Activated naive CD8-positive, alpha-beta T cell treated with anti-CD3 and anti-CD28 coated beads, Interleukin-2, amount 50 U/mL, for 24 hours (primary cell): ENCODE measurements around the gene STOML3.

Experiments
- ATAC-seq: fragments of 150-1000 bp; cut with Tn5 transposase; one replicate; pipeline ENCODE4 v1.10.0; 2021
- DNase-seq: peaks from one replicate; pipeline ENCODE4 v3.0.0; 2021
- H3K27ac Mint-ChIP-seq: one replicate; pipeline ENCODE4 v1.8.0; 2021; ENCODE audit warnings: mild to moderate bottlenecking, mixed read lengths
- H3K27me3 Mint-ChIP-seq: one replicate; pipeline ENCODE4 v1.8.0; 2021; ENCODE audit warnings: mixed read lengths
- H3K36me3 Mint-ChIP-seq: one replicate; pipeline ENCODE4 v1.8.0; 2021; ENCODE audit warnings: low read depth, mixed read lengths
- H3K4me1 Mint-ChIP-seq: one replicate; pipeline ENCODE4 v1.8.0; 2021; ENCODE audit warnings: mixed read lengths
- H3K4me3 Mint-ChIP-seq: one replicate; pipeline ENCODE4 v1.8.0; 2021; ENCODE audit warnings: mild to moderate bottlenecking, moderate library complexity, mixed read lengths
- H3K9me3 Mint-ChIP-seq: one replicate; pipeline ENCODE4 v1.8.0; 2021; ENCODE audit warnings: mixed read lengths

The STOML3 gene

GRCh38 chr13:38990693-38991092 is at the start of gene STOML3:
STOML3 (minus strand) TSS chr13:38990831; CDS start chr13:38990721, 110 bp downstream.
- no peak for ATAC-seq

GRCh38 chr13:39040206-39040605 is 49.6 kb upstream of the STOML3 start:
- peaks cover 35% of the 10 kb centered on the region for H3K36me3 Mint-ChIP-seq
- no peaks in the 10 kb centered on the region for H3K27me3 Mint-ChIP-seq
- H3K4me1 Mint-ChIP-seq = peaks cover 45% of the 10 kb centered on the region
- H3K9me3 Mint-ChIP-seq = no peaks in the 10 kb centered on the region
- peak overlapping the region; percentile 91 for H3K4me3 Mint-ChIP-seq
- no peak for DNase-seq
- no peak for ATAC-seq
- peak overlapping the region; percentile 46 for H3K27ac Mint-ChIP-seq

More at GRCh38 chr13:38990693-38991092, at the start of gene STOML3:
- DNase-seq = no peak
- peaks cover 3% of the 10 kb centered on the region for H3K27me3 Mint-ChIP-seq
- H3K9me3 Mint-ChIP-seq = no peaks in the 10 kb centered on the region
- peaks cover 2% of the 10 kb centered on the region for H3K4me1 Mint-ChIP-seq
- no peaks in the 10 kb centered on the region for H3K36me3 Mint-ChIP-seq
- no peak within 1 kb of the TSS for H3K4me3 Mint-ChIP-seq
- H3K27ac Mint-ChIP-seq = no peak within 1 kb of the TSS

GRCh38 chr13:39039041-39039440 is 48.4 kb upstream of the STOML3 start:
- Mint-ChIP-seq H3K4me1 (peaks cover 47% of the 10 kb centered on the region), H3K36me3 (peaks cover 25% of the 10 kb centered on the region), H3K4me3 (peak overlapping the region; percentile 91), H3K9me3 (no peaks in the 10 kb centered on the region), H3K27me3 (no peaks in the 10 kb centered on the region), H3K27ac (peak overlapping the region; percentile 98)
- no peak for DNase-seq
- ATAC-seq = no peak

- ATAC-seq = peak; percentile 68
- Mint-ChIP-seq H3K27me3 (no peaks in the 10 kb centered on the region), H3K27ac (peak overlapping the region; percentile 98), H3K36me3 (peaks cover 24% of the 10 kb centered on the region), H3K4me1 (peaks cover 52% of the 10 kb centered on the region), H3K4me3 (peak overlapping the region; percentile 91), H3K9me3 (no peaks in the 10 kb centered on the region)
- DNase-seq = peak; percentile 60
Observed at GRCh38 chr13:39038569-39039030, 48.0 kb upstream of the STOML3 start.

- ATAC-seq = peak; percentile 84
- peak; percentile 82 for DNase-seq
- no peaks in the 10 kb centered on the region for H3K27me3 Mint-ChIP-seq
- peak within 1 kb of the TSS; percentile 98 for H3K27ac Mint-ChIP-seq
- H3K9me3 Mint-ChIP-seq = no peaks in the 10 kb centered on the region
- H3K4me3 Mint-ChIP-seq = peak within 1 kb of the TSS; percentile 91
- H3K36me3 Mint-ChIP-seq = peaks cover 24% of the 10 kb centered on the region
- H3K4me1 Mint-ChIP-seq = peaks cover 53% of the 10 kb centered on the region
Observed at GRCh38 chr13:39037880-39038568, 47.4 kb upstream of the STOML3 start, which contains the start of the genes NHLRC3 and PROSER1. NHLRC3 (plus strand) TSS chr13:39038456; CDS start chr13:39038640, 184 bp downstream. PROSER1 (minus strand) TSS chr13:39038089; CDS start chr13:39037242, 847 bp downstream.

GRCh38 chr13:39037410-39037879 is 46.8 kb upstream of the STOML3 start:
- H3K27ac Mint-ChIP-seq = peak overlapping the region; percentile 98
- peak; percentile 6 for ATAC-seq
- H3K9me3 Mint-ChIP-seq = no peaks in the 10 kb centered on the region
- no peaks in the 10 kb centered on the region for H3K27me3 Mint-ChIP-seq
- H3K36me3 Mint-ChIP-seq = peaks cover 22% of the 10 kb centered on the region
- peaks cover 54% of the 10 kb centered on the region for H3K4me1 Mint-ChIP-seq
- no peak for DNase-seq
- peak overlapping the region; percentile 91 for H3K4me3 Mint-ChIP-seq

- peak overlapping the region; percentile 79 for H3K27ac Mint-ChIP-seq
- no peaks in the 10 kb centered on the region for H3K9me3 Mint-ChIP-seq
- peak overlapping the region; percentile 91 for H3K4me3 Mint-ChIP-seq
- peaks cover 20% of the 10 kb centered on the region for H3K36me3 Mint-ChIP-seq
- peak; percentile 19 for DNase-seq
- H3K27me3 Mint-ChIP-seq = no peaks in the 10 kb centered on the region
- ATAC-seq = no peak
- H3K4me1 Mint-ChIP-seq = peaks cover 47% of the 10 kb centered on the region
Observed at GRCh38 chr13:39036212-39036611, 45.6 kb upstream of the STOML3 start.

- no peak for ATAC-seq
- Mint-ChIP-seq H3K4me3 (peak overlapping the region; percentile 91), H3K27me3 (no peaks in the 10 kb centered on the region), H3K4me1 (peaks cover 44% of the 10 kb centered on the region), H3K27ac (peak overlapping the region; percentile 79), H3K36me3 (peaks cover 18% of the 10 kb centered on the region), H3K9me3 (no peaks in the 10 kb centered on the region)
- DNase-seq = no peak
Observed at GRCh38 chr13:39035799-39036198, 45.2 kb upstream of the STOML3 start.

- Mint-ChIP-seq H3K36me3 (peaks cover 13% of the 10 kb centered on the region), H3K27me3 (no peaks in the 10 kb centered on the region), H3K4me3 (peak overlapping the region; percentile 91), H3K4me1 (peaks cover 38% of the 10 kb centered on the region), H3K27ac (peak overlapping the region; percentile 24), H3K9me3 (no peaks in the 10 kb centered on the region)
- ATAC-seq (no peak), DNase-seq (no peak)
Observed at GRCh38 chr13:39035204-39035603, 44.6 kb upstream of the STOML3 start.

GRCh38 chr13:39034085-39034484 is 43.5 kb upstream of the STOML3 start:
- H3K27me3 Mint-ChIP-seq = no peaks in the 10 kb centered on the region
- H3K4me1 Mint-ChIP-seq = peaks cover 30% of the 10 kb centered on the region
- no peaks in the 10 kb centered on the region for H3K9me3 Mint-ChIP-seq
- no peak overlapping the region for H3K27ac Mint-ChIP-seq
- peak overlapping the region; percentile 91 for H3K4me3 Mint-ChIP-seq
- H3K36me3 Mint-ChIP-seq = peaks cover 10% of the 10 kb centered on the region
- ATAC-seq = no peak
- DNase-seq = no peak

- no peak for DNase-seq
- peaks cover 26% of the 10 kb centered on the region for H3K36me3 Mint-ChIP-seq
Observed at GRCh38 chr13:39032150-39032549, 41.5 kb upstream of the STOML3 start.

GRCh38 chr13:39025433-39025839 is 34.8 kb upstream of the STOML3 start:
- Mint-ChIP-seq H3K9me3 (no peaks in the 10 kb centered on the region), H3K4me1 (peaks cover 6% of the 10 kb centered on the region), H3K27me3 (no peaks in the 10 kb centered on the region), H3K27ac (no peak overlapping the region), H3K4me3 (no peak overlapping the region), H3K36me3 (peaks cover 64% of the 10 kb centered on the region)
- ATAC-seq (no peak), DNase-seq (no peak)

More at GRCh38 chr13:39032150-39032549, 41.5 kb upstream of the STOML3 start:
- no peak overlapping the region for H3K27ac Mint-ChIP-seq
- no peak overlapping the region for H3K4me3 Mint-ChIP-seq
- no peak for ATAC-seq
- no peaks in the 10 kb centered on the region for H3K9me3 Mint-ChIP-seq
- H3K27me3 Mint-ChIP-seq = no peaks in the 10 kb centered on the region
- H3K4me1 Mint-ChIP-seq = peaks cover 28% of the 10 kb centered on the region

GRCh38 chr13:39023761-39024160 is 33.1 kb upstream of the STOML3 start:
- DNase-seq (no peak), ATAC-seq (no peak)
- Mint-ChIP-seq H3K4me1 (peaks cover 2% of the 10 kb centered on the region), H3K4me3 (no peak overlapping the region), H3K27me3 (no peaks in the 10 kb centered on the region), H3K27ac (no peak overlapping the region), H3K36me3 (peaks cover 64% of the 10 kb centered on the region), H3K9me3 (no peaks in the 10 kb centered on the region)

GRCh38 chr13:39023316-39023715 is 32.7 kb upstream of the STOML3 start:
- Mint-ChIP-seq H3K27ac (no peak overlapping the region), H3K4me1 (peaks cover 2% of the 10 kb centered on the region), H3K9me3 (no peaks in the 10 kb centered on the region), H3K36me3 (peaks cover 65% of the 10 kb centered on the region), H3K27me3 (no peaks in the 10 kb centered on the region), H3K4me3 (no peak overlapping the region)
- ATAC-seq (no peak), DNase-seq (no peak)

GRCh38 chr13:39020853-39021462 is 30.3 kb upstream of the STOML3 start:
- DNase-seq = no peak
- ATAC-seq = no peak
- Mint-ChIP-seq H3K4me1 (peaks cover 6% of the 10 kb centered on the region), H3K4me3 (no peak overlapping the region), H3K27ac (no peak overlapping the region), H3K27me3 (no peaks in the 10 kb centered on the region), H3K36me3 (peaks cover 55% of the 10 kb centered on the region), H3K9me3 (no peaks in the 10 kb centered on the region)
